Stomach (tissue), 4 donors: ENCODE data around the gene SFMBT1.

ENCODE experiments used
- POLR2A ChIP-seq, 4 donors: fragments of 450-650 bp; IDR thresholded peaks; one replicate each; pipeline ENCODE4 v1.6.1; 2016; ENCODE audit warnings: antibody characterized with exemption in 4 of 4, control low read depth in 2 of 4, mild to moderate bottlenecking in 1 of 4, moderate library complexity in 1 of 4
- TF ChIP-seq, protein P1 (sequence below), 7 experiments: fragments of 450-650 bp in 4 of 7; fragments of 200-600 bp in 3 of 7; sonication (generic) in 3 of 7; IDR thresholded peaks; one replicate each; pipeline ENCODE4 v1.5.1; 2016 to 2019; ENCODE audit warnings: antibody characterized with exemption in 7 of 7, control low read depth in 2 of 7, mild to moderate bottlenecking in 1 of 7

DNA sequence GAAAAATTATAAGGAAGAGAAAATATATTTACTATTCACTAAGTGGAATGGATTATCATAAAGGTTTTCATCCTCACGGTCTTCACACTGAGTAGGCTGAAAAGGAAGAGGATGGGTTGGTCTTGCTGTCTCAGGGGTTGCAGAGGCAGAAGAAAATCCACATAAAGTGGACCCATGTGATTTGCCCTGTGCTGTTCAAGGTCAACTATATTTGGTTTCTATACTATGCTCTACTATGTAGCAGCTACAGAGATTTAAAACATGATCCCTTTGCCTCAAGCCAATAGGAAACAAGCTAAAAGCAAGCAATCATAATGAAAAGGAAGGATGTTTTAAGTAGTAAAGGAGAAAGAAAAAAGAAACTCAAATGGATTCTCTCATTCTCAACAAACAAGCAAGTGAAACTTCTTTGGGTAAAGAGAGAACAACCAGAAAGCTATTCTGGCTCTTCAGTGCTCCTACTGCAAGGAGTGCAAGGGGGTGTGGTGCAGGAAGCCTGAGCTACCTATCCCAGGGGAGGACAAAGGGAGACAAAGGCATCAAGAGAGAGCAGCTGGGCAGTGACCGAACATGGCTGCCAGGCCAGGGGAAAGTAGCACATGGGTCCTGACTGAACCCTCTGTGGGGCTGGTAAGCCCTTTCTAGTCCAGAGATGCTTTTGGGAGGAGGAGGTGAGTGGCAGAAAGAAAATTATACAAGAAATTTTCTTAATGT, 35.9 kb downstream of the SFMBT1 start:
- no peak for TF ChIP-seq POLR2A (IDR thresholded peaks at IDR 0.05)
- TF ChIP-seq, protein P1, sequence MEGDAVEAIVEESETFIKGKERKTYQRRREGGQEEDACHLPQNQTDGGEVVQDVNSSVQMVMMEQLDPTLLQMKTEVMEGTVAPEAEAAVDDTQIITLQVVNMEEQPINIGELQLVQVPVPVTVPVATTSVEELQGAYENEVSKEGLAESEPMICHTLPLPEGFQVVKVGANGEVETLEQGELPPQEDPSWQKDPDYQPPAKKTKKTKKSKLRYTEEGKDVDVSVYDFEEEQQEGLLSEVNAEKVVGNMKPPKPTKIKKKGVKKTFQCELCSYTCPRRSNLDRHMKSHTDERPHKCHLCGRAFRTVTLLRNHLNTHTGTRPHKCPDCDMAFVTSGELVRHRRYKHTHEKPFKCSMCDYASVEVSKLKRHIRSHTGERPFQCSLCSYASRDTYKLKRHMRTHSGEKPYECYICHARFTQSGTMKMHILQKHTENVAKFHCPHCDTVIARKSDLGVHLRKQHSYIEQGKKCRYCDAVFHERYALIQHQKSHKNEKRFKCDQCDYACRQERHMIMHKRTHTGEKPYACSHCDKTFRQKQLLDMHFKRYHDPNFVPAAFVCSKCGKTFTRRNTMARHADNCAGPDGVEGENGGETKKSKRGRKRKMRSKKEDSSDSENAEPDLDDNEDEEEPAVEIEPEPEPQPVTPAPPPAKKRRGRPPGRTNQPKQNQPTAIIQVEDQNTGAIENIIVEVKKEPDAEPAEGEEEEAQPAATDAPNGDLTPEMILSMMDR (IDR thresholded peaks at IDR 0.05), result no peak
